ENCODE results near the gene PMVK.

PMVK gene

GRCh38 chr1:154966111-154966510 is 29.6 kb upstream of the PMVK start:
- no peak for DNase-seq

- DNase-seq: no peak
Observed at GRCh38 chr1:154964359-154964758, 27.8 kb upstream of the PMVK start.

- DNase-seq: no peak
Observed at GRCh38 chr1:154963643-154964042, 27.1 kb upstream of the PMVK start.

- DNase-seq: no peak
Observed at GRCh38 chr1:154962795-154963330, 26.3 kb upstream of the PMVK start.

- DNase-seq: no peak
Observed at GRCh38 chr1:154962156-154962749, 25.7 kb upstream of the PMVK start.

GRCh38 chr1:154961207-154962155 is 25.0 kb upstream of the PMVK start, which contains the start of gene PYGO2:
Gene PYGO2 (minus strand): TSS chr1:154961782. CDS start chr1:154961576, 206 bp downstream.
- DNase-seq: peak; percentile 77

GRCh38 chr1:154960446-154961136 is 24.1 kb upstream of the PMVK start:
- no peak for DNase-seq

GRCh38 chr1:154959426-154959780 is 22.9 kb upstream of the PMVK start:
- no peak for DNase-seq

- no peak for DNase-seq
Observed at GRCh38 chr1:154958681-154959425, 22.3 kb upstream of the PMVK start.

GRCh38 chr1:154958036-154958435 is 21.5 kb upstream of the PMVK start:
- DNase-seq: no peak

- DNase-seq: no peak
Observed at GRCh38 chr1:154957091-154957657, 20.7 kb upstream of the PMVK start.

GRCh38 chr1:154956544-154956941 is 20.0 kb upstream of the PMVK start:
- no peak for DNase-seq

- peak; percentile 76 for DNase-seq
Observed at GRCh38 chr1:154955718-154956543, 19.4 kb upstream of the PMVK start, which contains the start of gene PBXIP1. Gene PBXIP1 (minus strand): TSS chr1:154956099. CDS start chr1:154953721, 2,378 bp downstream.

- peak; percentile 37 for DNase-seq
Observed at GRCh38 chr1:154955039-154955717, 18.7 kb upstream of the PMVK start.

GRCh38 chr1:154954541-154954940 is 18.0 kb upstream of the PMVK start:
- no peak for DNase-seq

GRCh38 chr1:154953611-154954038 is 17.1 kb upstream of the PMVK start:
- DNase-seq: no peak

- no peak for DNase-seq
Observed at GRCh38 chr1:154952664-154953063, 16.1 kb upstream of the PMVK start.

- DNase-seq: no peak
Observed at GRCh38 chr1:154951901-154952657, 15.6 kb upstream of the PMVK start.

- no peak for DNase-seq
Observed at GRCh38 chr1:154948079-154948478, 11.6 kb upstream of the PMVK start.

Measured in HCEC 1CT (cell line).